GM23338 (cell line): Measurements from ENCODE around the gene NPC1. TPM values are rescaled to one million over a fixed set of nuclear protein-coding genes. Genes with fewer than 3 reads are reported as not detected.

Experiments
- ATAC-seq: fragments of 200-7000 bp; cut with Tn5 transposase; 3 replicates; pipeline ENCODE4 v1.9.1; 2020
- DNase-seq: peaks from one replicate; pipeline ENCODE4 v3.0.0-alpha.2; 2015; ENCODE audit warnings: low spot score
- H2AFZ ChIP-seq: fragments of 200-600 bp; sonication (generic); 2 replicates; pipeline ENCODE4 v1.8.0; 2016; ENCODE audit warnings: antibody characterized with exemption, mild to moderate bottlenecking, moderate library complexity
- H3F3A ChIP-seq: fragments of 200-600 bp; sonication (generic); replicated peaks from 2 replicates; pipeline ENCODE4 v1.8.0; 2017; ENCODE audit warnings: antibody characterized with exemption, mixed run types, low read depth
- H3K27ac ChIP-seq: fragments of 200-600 bp; sonication (generic); 2 replicates; pipeline ENCODE4 v1.6.1; 2016; ENCODE audit warnings: low read depth
- H3K27me3 ChIP-seq: fragments of 200-600 bp; sonication (generic); 2 replicates; pipeline ENCODE4 v1.8.0; 2016; ENCODE audit warnings: mild to moderate bottlenecking, mixed run types, moderate library complexity; ENCODE audit not compliant: insufficient read depth
- H3K36me3 ChIP-seq: fragments of 200-600 bp; sonication (generic); 2 replicates; pipeline ENCODE4 v1.8.0; 2016; ENCODE audit warnings: mild to moderate bottlenecking; ENCODE audit not compliant: insufficient read depth
- H3K4me1 ChIP-seq: fragments of 200-600 bp; sonication (generic); 2 replicates; pipeline ENCODE4 v1.8.0; 2016; ENCODE audit warnings: mild to moderate bottlenecking, moderate library complexity; ENCODE audit not compliant: insufficient read depth
- H3K4me2 ChIP-seq: fragments of 200-600 bp; sonication (generic); 2 replicates; pipeline ENCODE4 v1.7.1; 2017; ENCODE audit warnings: mixed run types
- H3K4me3 ChIP-seq: fragments of 200-600 bp; sonication (generic); 2 replicates; pipeline ENCODE4 v1.6.1; 2016; ENCODE audit warnings: mixed run types
- H3K79me2 ChIP-seq: fragments of 200-600 bp; sonication (generic); replicated peaks from 2 replicates; pipeline ENCODE4 v1.8.0; 2017; ENCODE audit warnings: mild to moderate bottlenecking; ENCODE audit not compliant: insufficient read depth
- H3K9me2 ChIP-seq: fragments of 200-600 bp; sonication (generic); 2 replicates; pipeline ENCODE4 v1.8.0; 2017; ENCODE audit not compliant: insufficient read depth
- H4K20me1 ChIP-seq: fragments of 200-600 bp; sonication (generic); replicated peaks from 2 replicates; pipeline ENCODE4 v1.8.0; 2017; ENCODE audit warnings: mild to moderate bottlenecking; ENCODE audit not compliant: insufficient read depth
- H3K27ac Mint-ChIP-seq: 2 replicates; pipeline ENCODE4 v1.8.0; 2020; ENCODE audit warnings: inconsistent platforms, mild to moderate bottlenecking, moderate library complexity, mixed read lengths
- H3K27me3 Mint-ChIP-seq: 3 replicates; pipeline ENCODE4 v1.8.0; 2022; ENCODE audit warnings: low read depth, mild to moderate bottlenecking, moderate library complexity, mixed read lengths, inconsistent platforms; ENCODE audit not compliant: insufficient read depth, poor library complexity
- H3K36me3 Mint-ChIP-seq: 3 replicates; pipeline ENCODE4 v1.8.0; 2021; ENCODE audit warnings: low read depth, mild to moderate bottlenecking, inconsistent platforms, moderate library complexity, mixed read lengths
- H3K4me1 Mint-ChIP-seq: 3 replicates; pipeline ENCODE4 v1.8.0; 2020; ENCODE audit warnings: mild to moderate bottlenecking, inconsistent platforms, mixed read lengths
- H3K4me3 Mint-ChIP-seq: 3 replicates; pipeline ENCODE4 v1.8.0; 2021; ENCODE audit warnings: moderate library complexity, mild to moderate bottlenecking, inconsistent platforms, mixed read lengths
- H3K9me3 Mint-ChIP-seq: 3 replicates; pipeline ENCODE4 v1.8.0; 2020; ENCODE audit warnings: moderate library complexity, mild to moderate bottlenecking, inconsistent platforms, mixed read lengths
- CREB1 ChIP-seq: fragments of 250-450 bp; sonication (Bioruptor Pico); IDR thresholded peaks from 2 replicates; pipeline ENCODE4 v1.5.0; 2020; ENCODE audit warnings: low read depth, mild to moderate bottlenecking, moderate library complexity
- CTCF ChIP-seq, 2 experiments: fragments of 200-600 bp in 1 of 2; sonication (generic) in 1 of 2; conservative IDR thresholded peaks; 2 replicates each; pipeline versions ENCODE4 v1.5.1 to v1.6.1; 2016 to 2017; ENCODE audit warnings: antibody characterized with exemption in 2 of 2, low read depth in 2 of 2, mild to moderate bottlenecking in 2 of 2, moderate library complexity in 1 of 2
- POLR2AphosphoS5 ChIP-seq: IDR thresholded peaks from 2 replicates; pipeline ENCODE4 v1.6.1; 2016; ENCODE audit warnings: antibody characterized with exemption, low read depth
- polyA plus RNA-seq: library from polyadenylated mRNA; unstranded; fragments of >200 nt; fragmentation: Nextera tagmentation; extraction: Ambion mirVana; gene quantifications from 2 replicates; pipeline ENCODE4 v1.2.1, GENCODE V29; 2016
- total RNA-seq: library from RNA; depleted of rRNA; stranded (reverse); fragments of >200 nt; shearing (Covaris generic); gene quantifications from 2 replicates; pipeline ENCODE4 v1.2.3, GENCODE V29; 2014
- TF ChIP-seq, protein P1 (sequence below): IDR thresholded peaks from one replicate; pipeline ENCODE4 v1.6.1; 2018; ENCODE audit warnings: antibody characterized with exemption; ENCODE audit not compliant: unreplicated experiment
- TF ChIP-seq, protein P2 (sequence below): fragments of 250-450 bp; sonication (Bioruptor Pico); IDR thresholded peaks from 2 replicates; pipeline ENCODE4 v1.5.0; 2020; ENCODE audit warnings: mild to moderate bottlenecking, moderate library complexity

NPC1 gene
- total and polyA plus RNA-seq, 2 experiments from 2014 or later, result 18.4 to 45.1 TPM

DNA sequence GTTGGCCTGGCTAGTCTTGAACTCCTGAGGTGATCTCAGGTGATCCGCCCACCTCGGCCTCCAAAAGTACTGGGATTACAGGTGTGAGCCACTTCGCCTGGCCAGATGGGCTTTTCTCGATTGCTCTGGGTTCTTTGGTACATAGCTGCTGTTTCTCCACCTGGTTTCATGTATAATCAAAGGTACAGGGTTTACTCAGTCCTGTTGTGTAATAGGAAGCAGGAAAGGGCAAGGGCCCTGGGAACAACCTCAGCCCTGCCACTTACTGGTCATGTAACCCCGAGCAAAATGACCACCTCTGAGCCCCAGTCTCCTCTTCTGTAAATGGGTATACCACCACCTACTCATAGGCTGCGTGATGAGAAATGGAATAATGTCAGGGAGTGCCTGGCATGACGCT, 49.0 kb downstream of the NPC1 start:
- Histone ChIP-seq H3K4me1 (no peaks in the 10 kb centered on the region), H3K27ac (no peak overlapping the region), H3K4me3 (no peak overlapping the region), H2AFZ (no peak overlapping the region), H3K79me2 (no peaks in the 10 kb centered on the region), H3K4me2 (no peak overlapping the region), H3K36me3 (peaks cover 70% of the 10 kb centered on the region), H3F3A (no peaks in the 10 kb centered on the region), H4K20me1 (peaks cover 11% of the 10 kb centered on the region; the same call in 1 of the 2 replicates), H3K9me2 (no peaks in the 10 kb centered on the region), H3K27me3 (no peaks in the 10 kb centered on the region)
- ATAC-seq (no peak), DNase-seq (no peak)
- H3K4me1 Mint-ChIP-seq, result no peaks in the 10 kb centered on the region
- peaks cover 79% of the 10 kb centered on the region for H3K36me3 Mint-ChIP-seq
- TF ChIP-seq POLR2AphosphoS5 (no peak), CREB1 (no peak)
- TF ChIP-seq, protein P1, sequence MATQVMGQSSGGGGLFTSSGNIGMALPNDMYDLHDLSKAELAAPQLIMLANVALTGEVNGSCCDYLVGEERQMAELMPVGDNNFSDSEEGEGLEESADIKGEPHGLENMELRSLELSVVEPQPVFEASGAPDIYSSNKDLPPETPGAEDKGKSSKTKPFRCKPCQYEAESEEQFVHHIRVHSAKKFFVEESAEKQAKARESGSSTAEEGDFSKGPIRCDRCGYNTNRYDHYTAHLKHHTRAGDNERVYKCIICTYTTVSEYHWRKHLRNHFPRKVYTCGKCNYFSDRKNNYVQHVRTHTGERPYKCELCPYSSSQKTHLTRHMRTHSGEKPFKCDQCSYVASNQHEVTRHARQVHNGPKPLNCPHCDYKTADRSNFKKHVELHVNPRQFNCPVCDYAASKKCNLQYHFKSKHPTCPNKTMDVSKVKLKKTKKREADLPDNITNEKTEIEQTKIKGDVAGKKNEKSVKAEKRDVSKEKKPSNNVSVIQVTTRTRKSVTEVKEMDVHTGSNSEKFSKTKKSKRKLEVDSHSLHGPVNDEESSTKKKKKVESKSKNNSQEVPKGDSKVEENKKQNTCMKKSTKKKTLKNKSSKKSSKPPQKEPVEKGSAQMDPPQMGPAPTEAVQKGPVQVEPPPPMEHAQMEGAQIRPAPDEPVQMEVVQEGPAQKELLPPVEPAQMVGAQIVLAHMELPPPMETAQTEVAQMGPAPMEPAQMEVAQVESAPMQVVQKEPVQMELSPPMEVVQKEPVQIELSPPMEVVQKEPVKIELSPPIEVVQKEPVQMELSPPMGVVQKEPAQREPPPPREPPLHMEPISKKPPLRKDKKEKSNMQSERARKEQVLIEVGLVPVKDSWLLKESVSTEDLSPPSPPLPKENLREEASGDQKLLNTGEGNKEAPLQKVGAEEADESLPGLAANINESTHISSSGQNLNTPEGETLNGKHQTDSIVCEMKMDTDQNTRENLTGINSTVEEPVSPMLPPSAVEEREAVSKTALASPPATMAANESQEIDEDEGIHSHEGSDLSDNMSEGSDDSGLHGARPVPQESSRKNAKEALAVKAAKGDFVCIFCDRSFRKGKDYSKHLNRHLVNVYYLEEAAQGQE, result no peak
- no peaks in the 10 kb centered on the region for H3K27me3 Mint-ChIP-seq
- H3K4me3 Mint-ChIP-seq, result no peak overlapping the region
- H3K9me3 Mint-ChIP-seq, result no peaks in the 10 kb centered on the region
- no peak overlapping the region for H3K27ac Mint-ChIP-seq

DNA sequence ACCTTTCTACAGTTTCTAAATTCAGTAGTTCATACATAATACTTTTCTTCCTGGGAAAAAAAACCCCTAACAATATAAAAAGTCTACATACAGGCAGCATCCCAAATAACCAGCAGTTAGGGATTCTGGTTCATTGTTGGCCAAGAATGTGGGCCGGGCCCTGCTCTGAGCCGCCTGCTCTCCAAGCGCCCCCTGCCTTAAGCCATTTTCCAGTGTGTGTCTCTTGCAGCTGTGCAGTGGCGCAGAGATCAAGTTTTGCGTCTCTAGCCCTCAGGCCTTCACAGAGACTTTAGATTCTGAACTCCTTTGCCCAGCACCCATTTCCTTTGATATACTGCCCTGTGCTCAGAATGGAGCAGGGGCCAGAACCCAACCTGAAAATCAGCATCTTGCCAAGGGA, 50.1 kb downstream of the NPC1 start:
- H3K27ac Mint-ChIP-seq, result no peak overlapping the region
- Histone ChIP-seq H3K36me3 (peaks cover 78% of the 10 kb centered on the region), H3F3A (0 out of 2 replicates have a peak, but pooled peaks cover 5% of the 10 kb centered on the region), H2AFZ (no peak overlapping the region), H3K4me3 (no peak overlapping the region), H3K9me2 (no peaks in the 10 kb centered on the region), H4K20me1 (peaks cover 11% of the 10 kb centered on the region; the same call in 1 of the 2 replicates), H3K27ac (0 out of 2 replicates have a peak overlapping the region, but pooled peaks have one; percentile 14), H3K27me3 (no peaks in the 10 kb centered on the region), H3K4me2 (no peak overlapping the region), H3K79me2 (no peaks in the 10 kb centered on the region), H3K4me1 (no peaks in the 10 kb centered on the region)
- peaks cover 85% of the 10 kb centered on the region for H3K36me3 Mint-ChIP-seq
- peak; percentile 21 for DNase-seq
- TF ChIP-seq CTCF (conservative IDR thresholded peaks at IDR 0.05; ENCODE audit: low read depth in 2 of 2), result 0 out of 4 replicates have a peak, but pooled peaks of 1 of the 2 experiments have one; percentile 15
- TF ChIP-seq, protein P2, sequence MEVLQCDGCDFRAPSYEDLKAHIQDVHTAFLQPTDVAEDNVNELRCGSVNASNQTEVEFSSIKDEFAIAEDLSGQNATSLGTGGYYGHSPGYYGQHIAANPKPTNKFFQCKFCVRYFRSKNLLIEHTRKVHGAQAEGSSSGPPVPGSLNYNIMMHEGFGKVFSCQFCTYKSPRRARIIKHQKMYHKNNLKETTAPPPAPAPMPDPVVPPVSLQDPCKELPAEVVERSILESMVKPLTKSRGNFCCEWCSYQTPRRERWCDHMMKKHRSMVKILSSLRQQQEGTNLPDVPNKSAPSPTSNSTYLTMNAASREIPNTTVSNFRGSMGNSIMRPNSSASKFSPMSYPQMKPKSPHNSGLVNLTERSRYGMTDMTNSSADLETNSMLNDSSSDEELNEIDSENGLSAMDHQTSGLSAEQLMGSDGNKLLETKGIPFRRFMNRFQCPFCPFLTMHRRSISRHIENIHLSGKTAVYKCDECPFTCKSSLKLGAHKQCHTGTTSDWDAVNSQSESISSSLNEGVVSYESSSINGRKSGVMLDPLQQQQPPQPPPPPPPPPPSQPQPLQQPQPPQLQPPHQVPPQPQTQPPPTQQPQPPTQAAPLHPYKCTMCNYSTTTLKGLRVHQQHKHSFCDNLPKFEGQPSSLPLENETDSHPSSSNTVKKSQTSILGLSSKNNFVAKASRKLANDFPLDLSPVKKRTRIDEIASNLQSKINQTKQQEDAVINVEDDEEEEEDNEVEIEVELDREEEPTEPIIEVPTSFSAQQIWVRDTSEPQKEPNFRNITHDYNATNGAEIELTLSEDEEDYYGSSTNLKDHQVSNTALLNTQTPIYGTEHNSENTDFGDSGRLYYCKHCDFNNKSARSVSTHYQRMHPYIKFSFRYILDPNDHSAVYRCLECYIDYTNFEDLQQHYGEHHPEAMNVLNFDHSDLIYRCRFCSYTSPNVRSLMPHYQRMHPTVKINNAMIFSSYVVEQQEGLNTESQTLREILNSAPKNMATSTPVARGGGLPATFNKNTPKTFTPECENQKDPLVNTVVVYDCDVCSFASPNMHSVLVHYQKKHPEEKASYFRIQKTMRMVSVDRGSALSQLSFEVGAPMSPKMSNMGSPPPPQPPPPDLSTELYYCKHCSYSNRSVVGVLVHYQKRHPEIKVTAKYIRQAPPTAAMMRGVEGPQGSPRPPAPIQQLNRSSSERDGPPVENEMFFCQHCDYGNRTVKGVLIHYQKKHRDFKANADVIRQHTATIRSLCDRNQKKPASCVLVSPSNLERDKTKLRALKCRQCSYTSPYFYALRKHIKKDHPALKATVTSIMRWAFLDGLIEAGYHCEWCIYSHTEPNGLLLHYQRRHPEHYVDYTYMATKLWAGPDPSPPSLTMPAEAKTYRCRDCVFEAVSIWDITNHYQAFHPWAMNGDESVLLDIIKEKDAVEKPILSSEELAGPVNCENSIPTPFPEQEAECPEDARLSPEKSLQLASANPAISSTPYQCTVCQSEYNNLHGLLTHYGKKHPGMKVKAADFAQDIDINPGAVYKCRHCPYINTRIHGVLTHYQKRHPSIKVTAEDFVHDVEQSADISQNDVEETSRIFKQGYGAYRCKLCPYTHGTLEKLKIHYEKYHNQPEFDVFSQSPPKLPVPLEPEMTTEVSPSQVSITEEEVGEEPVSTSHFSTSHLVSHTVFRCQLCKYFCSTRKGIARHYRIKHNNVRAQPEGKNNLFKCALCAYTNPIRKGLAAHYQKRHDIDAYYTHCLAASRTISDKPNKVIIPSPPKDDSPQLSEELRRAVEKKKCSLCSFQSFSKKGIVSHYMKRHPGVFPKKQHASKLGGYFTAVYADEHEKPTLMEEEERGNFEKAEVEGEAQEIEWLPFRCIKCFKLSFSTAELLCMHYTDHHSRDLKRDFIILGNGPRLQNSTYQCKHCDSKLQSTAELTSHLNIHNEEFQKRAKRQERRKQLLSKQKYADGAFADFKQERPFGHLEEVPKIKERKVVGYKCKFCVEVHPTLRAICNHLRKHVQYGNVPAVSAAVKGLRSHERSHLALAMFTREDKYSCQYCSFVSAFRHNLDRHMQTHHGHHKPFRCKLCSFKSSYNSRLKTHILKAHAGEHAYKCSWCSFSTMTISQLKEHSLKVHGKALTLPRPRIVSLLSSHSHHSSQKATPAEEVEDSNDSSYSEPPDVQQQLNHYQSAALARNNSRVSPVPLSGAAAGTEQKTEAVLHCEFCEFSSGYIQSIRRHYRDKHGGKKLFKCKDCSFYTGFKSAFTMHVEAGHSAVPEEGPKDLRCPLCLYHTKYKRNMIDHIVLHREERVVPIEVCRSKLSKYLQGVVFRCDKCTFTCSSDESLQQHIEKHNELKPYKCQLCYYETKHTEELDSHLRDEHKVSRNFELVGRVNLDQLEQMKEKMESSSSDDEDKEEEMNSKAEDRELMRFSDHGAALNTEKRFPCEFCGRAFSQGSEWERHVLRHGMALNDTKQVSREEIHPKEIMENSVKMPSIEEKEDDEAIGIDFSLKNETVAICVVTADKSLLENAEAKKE (CRISPR knock-in tag), result no peak
- no peaks in the 10 kb centered on the region for H3K27me3 Mint-ChIP-seq
- H3K4me1 Mint-ChIP-seq, result no peaks in the 10 kb centered on the region
- no peak overlapping the region for H3K4me3 Mint-ChIP-seq
- no peak for ATAC-seq
- no peaks in the 10 kb centered on the region for H3K9me3 Mint-ChIP-seq
